Endothelial cell (in vitro differentiated cells): ENCODE data around the gene SPAAR. TPM values are rescaled to one million over a fixed set of nuclear protein-coding genes. Genes with fewer than 3 reads are reported as not detected.
A peak's percentile ranks its signal among the peaks of the same experiment; 100 is the strongest.

Experiments
- DNase-seq: peaks from one replicate; pipeline ENCODE4 v3.0.0; 2021; ENCODE audit warnings: low spot score
- H3K27ac Mint-ChIP-seq: one replicate; pipeline ENCODE4 v1.8.0; 2021; ENCODE audit warnings: mixed read lengths, inconsistent platforms; ENCODE audit not compliant: unreplicated experiment
- H3K27me3 Mint-ChIP-seq: one replicate; pipeline ENCODE4 v1.8.0; 2021; ENCODE audit warnings: mild to moderate bottlenecking, moderate library complexity, mixed read lengths, inconsistent platforms; ENCODE audit not compliant: unreplicated experiment
- H3K36me3 Mint-ChIP-seq: one replicate; pipeline ENCODE4 v1.8.0; 2021; ENCODE audit warnings: mild to moderate bottlenecking, low read depth, mixed read lengths, inconsistent platforms; ENCODE audit not compliant: unreplicated experiment
- H3K4me1 Mint-ChIP-seq: one replicate; pipeline ENCODE4 v1.8.0; 2021; ENCODE audit warnings: mild to moderate bottlenecking, mixed read lengths, inconsistent platforms; ENCODE audit not compliant: unreplicated experiment
- H3K4me3 Mint-ChIP-seq: one replicate; pipeline ENCODE4 v1.8.0; 2021; ENCODE audit warnings: mild to moderate bottlenecking, mixed read lengths, inconsistent platforms; ENCODE audit not compliant: unreplicated experiment
- H3K9me3 Mint-ChIP-seq: one replicate; pipeline ENCODE4 v1.8.0; 2021; ENCODE audit warnings: mixed read lengths, inconsistent platforms; ENCODE audit not compliant: unreplicated experiment
- total RNA-seq: library from RNA; stranded (reverse); fragmentation: NEBNext Ultra II Directional; extraction: Animal tissue kit (Norgen Biotek cat#: 25700); gene quantifications from one replicate; pipeline ENCODE4 v1.2.1, GENCODE V29; 2021; ENCODE audit not compliant: unreplicated experiment
- TF ChIP-seq, protein P1 (sequence below): fragments of 200-600 bp; sonication (generic); IDR thresholded peaks from one replicate; pipeline ENCODE4 v1.5.0; 2021; ENCODE audit warnings: antibody characterized with exemption; ENCODE audit not compliant: unreplicated experiment

SPAAR gene
- total RNA-seq, 1 donor from 2014 or later, result 32.0 TPM

DNA sequence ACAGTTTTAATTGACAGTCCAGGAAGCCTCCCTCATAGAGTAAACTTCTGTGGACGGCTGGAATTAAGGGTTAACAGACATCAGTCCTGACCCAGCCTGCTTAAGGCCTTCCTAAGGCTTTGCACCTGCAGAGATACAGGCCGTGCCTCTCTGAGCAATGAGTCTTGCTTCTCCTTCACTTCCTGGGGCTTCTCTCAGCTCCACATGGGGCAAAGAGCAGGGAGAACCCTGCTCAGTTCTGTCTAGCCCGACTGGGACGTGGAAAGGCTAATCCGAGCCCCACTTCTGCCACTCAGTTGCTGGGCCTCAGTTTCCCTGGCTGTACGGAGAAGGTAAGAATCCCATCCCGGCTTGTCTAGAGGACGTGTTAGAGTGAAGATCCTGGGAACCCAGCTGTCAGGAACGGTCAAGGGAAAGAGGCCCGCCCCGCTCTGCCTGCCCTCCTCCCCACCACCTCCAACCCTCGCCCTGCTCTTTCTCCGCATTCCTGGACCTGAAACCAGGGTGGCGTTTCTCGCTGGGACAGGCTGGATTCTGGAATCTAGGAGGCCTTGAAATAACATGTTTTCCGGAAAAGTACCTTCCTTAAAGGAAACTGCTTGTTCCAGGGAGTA, 6.5 kb downstream of the SPAAR start:
- no peak overlapping the region for H3K4me3 Mint-ChIP-seq
- H3K4me1 Mint-ChIP-seq, result peaks cover 52% of the 10 kb centered on the region
- peaks cover 5% of the 10 kb centered on the region for H3K36me3 Mint-ChIP-seq
- H3K27ac Mint-ChIP-seq, result peak overlapping the region; percentile 88
- TF ChIP-seq, protein P1, sequence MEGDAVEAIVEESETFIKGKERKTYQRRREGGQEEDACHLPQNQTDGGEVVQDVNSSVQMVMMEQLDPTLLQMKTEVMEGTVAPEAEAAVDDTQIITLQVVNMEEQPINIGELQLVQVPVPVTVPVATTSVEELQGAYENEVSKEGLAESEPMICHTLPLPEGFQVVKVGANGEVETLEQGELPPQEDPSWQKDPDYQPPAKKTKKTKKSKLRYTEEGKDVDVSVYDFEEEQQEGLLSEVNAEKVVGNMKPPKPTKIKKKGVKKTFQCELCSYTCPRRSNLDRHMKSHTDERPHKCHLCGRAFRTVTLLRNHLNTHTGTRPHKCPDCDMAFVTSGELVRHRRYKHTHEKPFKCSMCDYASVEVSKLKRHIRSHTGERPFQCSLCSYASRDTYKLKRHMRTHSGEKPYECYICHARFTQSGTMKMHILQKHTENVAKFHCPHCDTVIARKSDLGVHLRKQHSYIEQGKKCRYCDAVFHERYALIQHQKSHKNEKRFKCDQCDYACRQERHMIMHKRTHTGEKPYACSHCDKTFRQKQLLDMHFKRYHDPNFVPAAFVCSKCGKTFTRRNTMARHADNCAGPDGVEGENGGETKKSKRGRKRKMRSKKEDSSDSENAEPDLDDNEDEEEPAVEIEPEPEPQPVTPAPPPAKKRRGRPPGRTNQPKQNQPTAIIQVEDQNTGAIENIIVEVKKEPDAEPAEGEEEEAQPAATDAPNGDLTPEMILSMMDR, result no peak
- DNase-seq, result peak; percentile 19
- H3K27me3 Mint-ChIP-seq, result peaks cover 20% of the 10 kb centered on the region
- H3K9me3 Mint-ChIP-seq, result no peaks in the 10 kb centered on the region

DNA sequence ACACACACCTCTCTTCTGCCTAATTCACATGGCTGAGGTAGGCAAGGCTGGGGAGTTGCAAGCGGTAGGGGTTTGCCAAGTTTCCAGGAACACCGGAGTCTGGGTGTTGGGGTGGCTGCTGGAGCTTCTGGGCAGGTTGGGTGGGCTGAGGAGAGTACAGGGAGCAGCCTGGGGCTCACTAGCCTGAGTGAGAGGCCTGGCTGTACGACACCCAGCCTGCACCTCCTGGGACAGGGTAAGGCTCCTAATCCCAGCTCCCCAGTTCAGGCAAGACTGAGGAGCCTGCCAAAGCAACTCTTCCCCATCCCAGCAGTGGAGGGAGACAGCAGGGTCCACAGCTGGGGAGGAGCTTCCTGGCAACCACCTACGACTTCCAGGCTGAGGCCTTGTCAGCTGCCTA, 8.0 kb downstream of the SPAAR start:
- H3K9me3 Mint-ChIP-seq, result no peaks in the 10 kb centered on the region
- TF ChIP-seq, protein P1, result no peak
- H3K27ac Mint-ChIP-seq, result peak overlapping the region; percentile 69
- no peak for DNase-seq
- H3K4me3 Mint-ChIP-seq, result peak overlapping the region; percentile 64
- H3K27me3 Mint-ChIP-seq, result peaks cover 16% of the 10 kb centered on the region
- peaks cover 45% of the 10 kb centered on the region for H3K4me1 Mint-ChIP-seq
- H3K36me3 Mint-ChIP-seq, result peaks cover 3% of the 10 kb centered on the region

DNA sequence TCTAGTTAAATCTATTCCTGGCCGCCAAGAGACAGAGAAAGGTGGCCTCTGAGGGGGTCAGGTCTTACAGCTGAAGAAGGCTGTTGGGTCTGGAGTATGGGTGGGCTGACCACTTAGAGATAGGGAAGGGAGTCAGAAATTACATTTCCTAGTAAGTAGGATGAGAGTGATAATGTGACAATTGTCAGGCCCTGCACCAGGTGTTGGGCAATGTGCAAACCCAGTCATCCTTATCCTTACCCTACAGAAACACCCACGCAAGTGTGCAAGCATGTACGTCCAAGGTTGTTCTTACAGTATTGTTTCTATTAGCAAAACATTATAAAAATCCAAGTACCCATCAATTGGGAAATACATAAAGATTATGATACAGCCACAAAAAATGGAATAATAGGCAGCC, 9.5 kb downstream of the SPAAR start:
- H3K36me3 Mint-ChIP-seq, result no peaks in the 10 kb centered on the region
- no peak overlapping the region for H3K4me3 Mint-ChIP-seq
- no peaks in the 10 kb centered on the region for H3K9me3 Mint-ChIP-seq
- H3K27ac Mint-ChIP-seq, result peak overlapping the region; percentile 92
- DNase-seq, result no peak
- peaks cover 52% of the 10 kb centered on the region for H3K4me1 Mint-ChIP-seq
- peaks cover 17% of the 10 kb centered on the region for H3K27me3 Mint-ChIP-seq
- TF ChIP-seq, protein P1, result no peak

DNA sequence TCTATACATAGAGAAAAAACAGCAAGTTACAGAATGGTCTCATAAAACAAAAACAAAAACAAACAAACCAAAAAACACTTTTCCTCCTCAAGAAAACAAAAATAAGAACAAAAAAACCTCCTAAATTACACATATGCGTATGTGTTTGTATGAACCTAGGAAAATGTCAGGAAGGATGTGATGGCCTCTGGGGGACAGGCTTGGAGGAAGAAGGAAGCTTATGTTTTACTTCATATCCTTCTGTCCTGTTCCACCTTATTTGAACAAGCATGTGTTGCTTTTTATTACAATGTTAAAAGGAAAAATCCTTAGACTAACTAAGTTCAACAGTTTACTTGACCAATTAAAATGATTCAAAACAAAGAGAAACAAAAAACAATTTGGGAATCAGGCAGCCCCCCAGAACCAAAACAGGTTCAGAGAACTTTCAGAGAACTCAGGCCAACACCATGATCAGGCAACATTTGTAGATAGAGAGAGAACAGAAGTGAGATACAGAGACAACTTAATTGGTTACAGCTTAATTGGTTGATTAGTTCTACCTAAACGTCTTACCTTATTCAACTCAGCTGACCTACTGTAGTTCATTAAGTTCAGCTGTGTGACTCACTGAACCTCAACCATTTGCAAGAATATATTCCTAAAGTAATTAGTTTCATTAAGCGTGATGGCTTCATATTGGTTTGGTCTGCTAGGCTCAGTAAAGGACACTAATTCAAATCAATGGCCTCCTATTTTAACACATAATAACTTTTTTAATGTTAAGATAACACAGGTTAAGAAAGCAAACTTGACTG, 10.1 kb downstream of the SPAAR start:
- no peak overlapping the region for H3K4me3 Mint-ChIP-seq
- H3K4me1 Mint-ChIP-seq, result peaks cover 54% of the 10 kb centered on the region
- peak overlapping the region; percentile 92 for H3K27ac Mint-ChIP-seq
- no peaks in the 10 kb centered on the region for H3K9me3 Mint-ChIP-seq
- no peaks in the 10 kb centered on the region for H3K36me3 Mint-ChIP-seq
- no peak for DNase-seq
- TF ChIP-seq, protein P1, result no peak
- peaks cover 17% of the 10 kb centered on the region for H3K27me3 Mint-ChIP-seq

DNA sequence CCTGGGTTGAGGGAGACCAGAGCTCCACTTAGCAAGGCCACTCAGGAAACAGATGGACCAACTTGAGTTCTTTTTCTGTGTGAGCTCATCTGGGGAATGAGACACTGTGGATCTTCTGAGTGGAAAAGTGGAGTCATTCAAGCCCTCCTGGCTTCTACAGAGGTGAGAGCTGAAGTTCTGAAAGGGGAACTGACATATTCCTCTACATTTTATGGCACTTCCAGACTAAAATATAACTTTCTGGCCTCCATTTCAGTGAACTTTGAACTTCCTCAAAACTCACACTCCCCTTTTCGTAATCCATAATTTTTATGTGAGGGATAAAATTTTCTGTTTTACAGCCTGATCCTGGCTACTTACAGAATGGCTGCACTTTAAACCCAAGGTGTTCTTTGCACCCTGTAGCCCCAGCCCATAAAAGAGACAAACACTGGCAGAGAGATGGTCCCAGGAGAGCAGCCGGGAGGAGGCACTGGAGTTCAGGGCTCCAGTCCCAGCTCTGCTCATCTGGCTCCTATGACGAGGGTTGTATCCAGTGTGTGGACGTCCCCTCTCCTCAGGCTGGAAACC, 10.8 kb downstream of the SPAAR start:
- Mint-ChIP-seq H3K27me3 (peaks cover 14% of the 10 kb centered on the region), H3K4me1 (peaks cover 54% of the 10 kb centered on the region), H3K36me3 (no peaks in the 10 kb centered on the region), H3K4me3 (no peak overlapping the region), H3K9me3 (no peaks in the 10 kb centered on the region), H3K27ac (peak overlapping the region; percentile 6)
- DNase-seq, result no peak
- TF ChIP-seq, protein P1, result no peak
